HG03469 (cell line): ENCODE measurements around the gene CDC42BPB.

ENCODE experiments used
- ATAC-seq: cut with Tn5 transposase; IDR thresholded peaks from one replicate; pipeline ENCODE4 v1.9.1; 2021; ENCODE audit warnings: mild to moderate bottlenecking, moderate library complexity, moderate number of reproducible peaks; ENCODE audit not compliant: unreplicated experiment

Gene CDC42BPB

GRCh38 chr14:103074729-103075367, 17.5 kb upstream of the CDC42BPB start:
- ATAC-seq: no peak

DNA sequence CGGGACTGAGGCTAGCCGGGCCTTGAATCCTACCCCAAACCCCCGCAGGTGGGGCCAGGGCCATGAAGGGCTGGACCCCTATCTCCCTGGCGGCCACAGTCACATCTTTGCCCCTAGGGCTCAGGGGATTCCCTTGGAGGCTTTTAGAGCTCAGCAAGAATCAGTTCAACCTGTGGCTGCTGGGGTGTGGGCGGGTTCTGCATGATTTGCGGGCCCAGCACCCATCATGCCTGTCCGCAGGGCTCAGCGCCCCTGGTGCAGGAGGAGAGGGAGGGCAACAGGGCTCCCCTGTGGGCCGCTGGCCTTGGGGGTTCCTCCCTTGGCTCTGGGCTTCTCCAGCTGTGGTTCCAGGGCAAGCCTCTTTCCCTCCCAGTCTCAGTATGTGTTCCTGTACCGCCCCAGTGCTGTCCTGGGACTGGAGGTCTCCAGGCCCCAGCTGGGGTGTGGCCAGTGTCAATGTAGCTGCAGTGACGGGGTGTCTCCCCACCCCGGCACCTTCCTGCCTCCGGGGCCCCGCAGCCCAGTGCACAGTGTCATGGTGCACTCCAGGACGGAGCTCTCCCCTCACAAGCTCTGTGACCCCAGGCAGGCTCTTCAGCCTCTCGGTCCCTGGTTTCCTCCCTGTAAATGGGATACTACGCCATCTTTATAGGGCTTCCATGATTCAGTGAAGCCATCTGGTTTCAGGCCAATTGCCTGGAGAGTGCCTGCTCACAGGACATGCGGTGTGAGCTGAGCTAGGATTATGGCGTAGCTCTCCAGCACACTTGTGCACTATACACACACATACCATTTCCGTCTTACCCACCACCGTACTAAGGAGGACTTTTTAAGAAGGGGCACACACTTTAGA, 16.8 kb upstream of the CDC42BPB start:
- ATAC-seq: no peak

GRCh38 chr14:103073367-103073875, 16.1 kb upstream of the CDC42BPB start:
- ATAC-seq: no peak

DNA sequence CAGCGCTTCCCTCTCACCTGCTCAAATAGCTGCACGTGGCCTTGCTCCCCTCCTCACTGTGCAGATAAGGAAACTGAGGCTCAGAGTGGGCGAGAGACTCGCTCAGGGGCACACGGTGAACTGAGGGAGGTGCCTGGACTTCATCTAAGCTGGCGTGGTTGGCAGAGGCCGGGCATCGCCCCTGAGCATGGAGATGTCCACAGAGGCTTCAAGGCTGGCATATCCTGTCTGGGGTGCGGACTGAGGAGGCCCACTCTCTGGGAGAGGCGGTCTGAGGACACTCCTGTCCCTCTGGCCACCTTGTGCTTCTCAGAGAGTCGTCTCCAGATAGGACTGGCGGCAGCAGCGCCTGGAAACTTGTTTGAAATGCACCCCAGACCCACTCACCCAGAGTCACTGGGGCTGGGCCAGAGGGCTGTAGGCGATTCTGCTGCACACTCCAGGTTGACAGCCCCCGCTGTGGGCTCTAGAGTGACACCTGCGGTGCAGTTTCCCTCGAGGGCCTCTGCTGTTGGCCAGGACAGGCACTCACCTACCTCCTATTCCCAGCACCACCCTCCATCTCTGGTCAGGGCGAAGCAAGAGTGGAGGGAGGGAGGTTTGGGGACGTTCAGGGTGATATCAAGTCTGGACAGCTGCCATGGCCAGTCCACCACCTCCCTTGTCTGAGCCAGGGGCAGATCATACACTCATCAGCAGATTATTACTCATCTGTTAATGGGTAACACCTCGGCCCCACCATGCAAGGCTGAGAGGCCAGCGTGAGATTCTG, 15.4 kb upstream of the CDC42BPB start:
- ATAC-seq: no peak

DNA sequence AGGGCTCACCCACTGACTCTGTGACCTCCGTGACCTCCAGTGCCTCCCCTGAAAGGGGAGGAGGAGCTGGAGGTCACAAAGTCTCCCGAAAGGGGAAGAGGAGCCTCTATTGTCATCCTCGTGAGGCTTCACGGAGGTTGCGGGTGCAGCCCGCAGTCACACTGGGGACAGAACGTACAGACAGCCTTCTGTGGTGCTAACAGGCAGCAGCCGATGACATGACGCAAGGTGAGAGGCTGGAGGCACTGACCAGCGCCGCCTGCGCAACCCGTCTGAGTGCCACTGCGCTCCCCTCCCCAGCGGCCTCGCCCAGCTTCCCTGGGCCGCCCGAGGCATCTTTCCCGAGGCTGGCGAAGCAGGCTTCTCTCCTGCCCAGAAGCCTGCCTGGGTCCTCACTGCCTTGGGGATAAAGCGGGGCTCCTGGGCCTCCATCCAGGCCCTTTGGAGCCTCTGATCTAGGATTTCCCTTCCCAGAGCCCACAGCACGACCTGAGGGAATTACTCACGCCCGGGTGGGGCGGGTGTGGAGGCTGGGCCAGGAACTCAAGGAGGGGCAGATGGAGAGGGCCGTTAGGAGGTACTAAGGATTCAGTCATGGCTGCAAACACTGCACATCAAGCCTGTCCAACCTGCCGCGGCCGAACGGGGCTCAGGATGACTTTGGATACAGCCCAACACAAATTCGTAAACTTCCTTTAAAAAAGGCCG, 14.3 kb upstream of the CDC42BPB start:
- ATAC-seq: no peak

- no peak for ATAC-seq
Measured at GRCh38 chr14:103070971-103071542, 13.7 kb upstream of the CDC42BPB start.

GRCh38 chr14:103070263-103070885, 13.0 kb upstream of the CDC42BPB start:
- no peak for ATAC-seq

DNA sequence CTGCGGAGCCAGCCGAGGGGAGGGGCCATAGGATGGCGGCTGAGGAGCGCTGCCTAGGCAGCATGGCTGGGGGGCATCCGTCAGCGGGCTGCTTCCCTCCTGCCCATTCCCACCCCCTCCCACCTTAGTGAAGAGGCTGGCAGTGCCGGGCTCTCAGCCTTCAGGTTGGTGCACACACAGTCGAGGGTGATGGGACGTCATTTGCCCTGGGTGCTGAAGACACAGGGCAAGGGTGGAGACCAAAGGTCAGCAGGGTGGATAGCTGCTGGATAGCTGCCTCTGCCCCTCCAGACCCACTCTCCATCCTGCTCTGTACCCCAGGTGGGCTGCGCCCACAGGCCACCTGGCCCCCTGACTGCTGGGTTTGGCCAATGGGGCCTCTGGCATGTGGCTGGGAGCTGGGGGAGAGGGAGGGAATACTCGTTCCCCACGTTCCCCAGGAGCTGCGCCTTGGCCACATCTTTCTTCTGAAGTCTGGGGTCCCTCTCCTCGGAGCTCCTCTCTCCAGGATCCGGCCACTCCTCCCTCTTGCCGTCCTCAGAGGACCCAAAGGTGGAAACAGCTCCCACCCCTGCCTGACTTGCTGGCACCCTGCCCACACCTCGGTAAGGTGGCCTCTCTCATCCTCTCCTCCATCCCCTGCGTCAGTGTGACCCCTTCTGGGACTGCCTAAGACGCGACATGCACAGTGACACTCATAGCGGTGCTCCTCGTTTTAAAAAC, 11.2 kb upstream of the CDC42BPB start:
- ATAC-seq: no peak

GRCh38 chr14:103067231-103067954, 10.0 kb upstream of the CDC42BPB start:
- ATAC-seq: no peak

DNA sequence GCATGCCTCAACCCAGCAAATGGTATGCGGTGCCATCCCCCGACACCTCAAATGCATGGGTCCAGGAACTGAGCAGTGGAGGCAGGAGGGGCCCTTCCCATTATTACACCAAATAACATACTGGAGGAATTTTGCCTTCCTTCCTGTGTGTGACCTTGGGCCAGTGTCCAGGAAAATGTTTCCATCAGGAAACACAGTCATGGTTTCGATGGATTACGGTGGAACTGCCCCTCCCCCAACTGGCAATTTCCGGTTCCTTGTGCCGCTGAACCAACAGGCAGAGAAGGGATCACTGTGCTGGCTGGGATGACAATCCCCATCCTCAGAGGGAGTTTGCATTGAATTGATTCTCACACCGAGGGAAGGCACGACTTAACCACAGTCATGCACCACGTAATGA, 9.1 kb upstream of the CDC42BPB start:
- ATAC-seq: no peak

DNA sequence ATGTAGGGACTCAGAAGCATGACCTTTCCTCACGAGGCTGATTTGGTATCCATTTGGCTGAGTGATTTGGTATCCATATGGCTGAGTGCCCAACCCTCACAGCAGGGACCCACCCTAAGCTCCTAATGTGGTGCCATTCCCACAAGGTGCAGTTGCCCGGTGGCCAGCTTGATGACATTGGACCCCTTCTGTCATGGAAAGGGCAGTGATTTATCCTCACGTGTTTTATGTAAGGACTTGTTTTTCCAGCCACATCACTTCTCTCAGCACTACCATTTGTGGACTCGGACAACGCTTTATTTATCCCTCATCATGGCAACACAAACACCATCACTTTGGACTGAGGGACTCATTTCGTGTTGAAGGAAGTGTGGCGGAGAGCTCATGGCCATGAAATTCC, 8.5 kb upstream of the CDC42BPB start:
- ATAC-seq: no peak

DNA sequence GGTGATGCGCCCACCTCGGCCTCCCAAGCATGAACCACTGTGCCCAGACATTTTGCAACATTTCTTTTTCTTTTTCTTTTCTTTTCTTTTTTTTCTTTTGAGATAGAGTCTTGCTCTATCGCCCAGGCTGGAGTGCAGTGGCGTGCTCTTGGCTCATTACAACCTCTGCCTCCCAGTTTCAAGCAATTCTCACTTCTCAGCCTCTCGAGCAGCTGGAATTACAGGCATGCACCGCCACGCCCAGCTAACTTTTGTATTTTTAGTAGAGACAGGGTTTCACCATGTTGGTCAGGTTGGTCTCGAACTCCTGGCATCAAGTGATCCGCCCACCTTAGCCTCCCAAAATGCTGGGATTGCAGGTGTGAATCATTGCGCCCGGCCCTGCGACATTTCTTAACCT, 7.6 kb upstream of the CDC42BPB start:
- ATAC-seq: no peak

- no peak for ATAC-seq
Measured at GRCh38 chr14:103064436-103064835, 7.1 kb upstream of the CDC42BPB start.

- no peak for ATAC-seq
Measured at GRCh38 chr14:103061482-103061976, 4.2 kb upstream of the CDC42BPB start.

GRCh38 chr14:103059556-103059955, 2.2 kb upstream of the CDC42BPB start:
- no peak for ATAC-seq

DNA sequence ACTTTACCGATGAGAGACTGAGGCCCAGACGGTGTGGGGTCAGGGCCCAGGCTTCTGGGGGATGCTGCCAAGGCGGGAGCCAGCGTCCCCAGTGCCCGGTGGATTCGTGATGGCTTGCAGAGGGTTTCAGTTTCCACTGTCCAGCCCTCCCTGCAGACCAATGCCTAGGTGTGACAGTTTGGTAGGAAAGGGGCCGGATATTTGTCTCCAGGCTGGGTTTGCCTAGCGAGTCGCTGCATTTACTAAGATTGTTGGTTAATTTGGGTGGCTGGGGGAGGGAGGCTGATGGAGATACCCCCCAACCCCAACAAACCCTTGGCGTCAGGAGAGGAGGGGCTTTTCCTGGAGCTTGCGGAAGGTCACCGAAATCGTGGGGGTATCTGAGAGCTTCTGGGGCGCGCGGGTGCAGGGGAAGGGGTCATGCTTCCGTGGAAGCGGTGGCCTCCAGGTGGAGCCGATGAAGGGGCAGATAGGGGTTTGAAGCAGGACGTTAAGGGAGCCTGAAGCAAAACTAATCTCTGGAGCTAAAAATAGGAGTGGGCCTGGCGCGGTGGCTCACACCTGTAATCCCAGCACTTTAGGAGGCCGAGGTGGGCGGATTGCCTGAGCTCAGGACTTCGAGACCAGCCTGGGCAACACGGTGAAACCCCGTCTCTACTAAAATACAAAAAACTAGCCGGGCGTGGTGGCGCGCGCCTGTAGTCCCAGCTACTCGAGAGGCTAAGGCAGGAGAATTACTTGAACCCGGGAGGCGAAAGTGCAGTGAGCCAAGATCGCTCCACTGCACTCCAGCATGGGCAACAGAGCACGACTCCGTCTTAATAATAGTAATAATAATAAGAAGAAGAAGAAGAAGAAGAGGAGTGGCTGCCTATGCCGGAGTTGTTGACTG, 1.1 kb upstream of the CDC42BPB start:
- no peak for ATAC-seq

- ATAC-seq: peak; percentile 21
Measured at GRCh38 chr14:103057028-103057371, 349 bp downstream of the CDC42BPB start.
